Peyer's patch (tissue), 4 donors: ENCODE data around the gene CNKSR3. TPM values are rescaled to one million over a fixed set of nuclear protein-coding genes. Genes with fewer than 3 reads are reported as not detected.
"Not testable (repeated sequence)": the region's sequence is repeated elsewhere in the genome, so short reads cannot be mapped to it uniquely, and the experiment has no call there.

ENCODE experiments used
- DNase-seq, 3 donors: peaks; one replicate each; pipeline ENCODE4 v3.0.0-alpha.2; 2017 to 2019
- H3K27ac ChIP-seq, 4 donors: fragments of 200-600 bp; sonication (generic); one replicate each; pipeline ENCODE4 v1.5.1; 2016 to 2019
- H3K27me3 ChIP-seq, 2 donors: fragments of 200-600 bp; sonication (generic); one replicate each; pipeline ENCODE4 v1.5.1; 2019
- H3K36me3 ChIP-seq, 3 donors: fragments of 200-600 bp; sonication (generic); one replicate each; pipeline ENCODE4 v1.5.1; 2016 to 2019
- H3K4me1 ChIP-seq, 4 donors: fragments of 200-600 bp; sonication (generic); one replicate each; pipeline ENCODE4 v1.5.1; 2016 to 2019
- H3K4me3 ChIP-seq, 4 donors: fragments of 200-600 bp; sonication (generic); 1 replicate in 3 of 4; 2 replicates in 1 of 4; pipeline ENCODE4 v1.5.1; 2016 to 2019; ENCODE audit warnings: mild to moderate bottlenecking in 1 of 4
- H3K9me3 ChIP-seq, 4 donors: fragments of 200-600 bp; sonication (generic); one replicate each; pipeline ENCODE4 v1.5.1; 2016 to 2019; ENCODE audit warnings: mild to moderate bottlenecking in 1 of 4
- CTCF ChIP-seq, 6 experiments: fragments of 450-650 bp in 4 of 6; fragments of 200-600 bp in 2 of 6; sonication (generic) in 1 of 6; IDR thresholded peaks; one replicate each; pipeline ENCODE4 v1.5.1; 2017 to 2019; ENCODE audit warnings: antibody characterized with exemption in 6 of 6, mild to moderate bottlenecking in 3 of 6, moderate library complexity in 1 of 6
- POLR2A ChIP-seq, 2 donors: fragments of 450-650 bp; IDR thresholded peaks; one replicate each; pipeline ENCODE4 v1.5.1; 2017; ENCODE audit warnings: antibody characterized with exemption in 2 of 2, mild to moderate bottlenecking in 2 of 2, moderate library complexity in 2 of 2
- total RNA-seq, 4 donors: library from RNA; depleted of rRNA; stranded (reverse); fragments of >200 nt; gene quantifications; one replicate each; pipeline ENCODE4 v1.1.0, GENCODE V29; 2016

Gene CNKSR3
- total RNA-seq, 4 donors from 2014 or later = 29.6 to 34.5 (median 30.1) TPM

GRCh38 chr6:154550779-154551178 is 40.3 kb upstream of the CNKSR3 start:
- no peaks in the 10 kb centered on the region for H3K9me3 ChIP-seq
- no peak for DNase-seq
- no peak overlapping the region for H3K27ac ChIP-seq
- no peaks in the 10 kb centered on the region for H3K27me3 ChIP-seq
- no peak for TF ChIP-seq POLR2A (IDR thresholded peaks at IDR 0.05)
- no peak for TF ChIP-seq CTCF (IDR thresholded peaks at IDR 0.05)
- H3K36me3 ChIP-seq = no peaks in the 10 kb centered on the region
- peaks cover 0 to 19% (median 0%) of the 10 kb centered on the region in 4 donors for H3K4me1 ChIP-seq
- H3K4me3 ChIP-seq = no peak overlapping the region

- DNase-seq = no peak
- H3K9me3 ChIP-seq = no peaks in the 10 kb centered on the region
- TF ChIP-seq POLR2A (IDR thresholded peaks at IDR 0.05) = no peak
- TF ChIP-seq CTCF (IDR thresholded peaks at IDR 0.05) = no peak
- no peak overlapping the region for H3K27ac ChIP-seq
- no peaks in the 10 kb centered on the region for H3K36me3 ChIP-seq
- H3K27me3 ChIP-seq = no peaks in the 10 kb centered on the region
- H3K4me3 ChIP-seq = no peak overlapping the region
- H3K4me1 ChIP-seq = peaks cover 0 to 9% (median 0%) of the 10 kb centered on the region in 4 donors
These were observed 38.7 kb upstream of the CNKSR3 start for GRCh38 chr6:154549179-154549578.

- no peak overlapping the region for H3K27ac ChIP-seq
- no peak for TF ChIP-seq CTCF (IDR thresholded peaks at IDR 0.05)
- no peak for TF ChIP-seq POLR2A (IDR thresholded peaks at IDR 0.05)
- no peaks in the 10 kb centered on the region for H3K36me3 ChIP-seq
- no peak for DNase-seq
- no peaks in the 10 kb centered on the region for H3K9me3 ChIP-seq
- no peak overlapping the region for H3K4me3 ChIP-seq
- peaks cover 0 to 8% (median 0%) of the 10 kb centered on the region in 4 donors for H3K4me1 ChIP-seq
- H3K27me3 ChIP-seq = no peaks in the 10 kb centered on the region
These were observed 37.8 kb upstream of the CNKSR3 start for GRCh38 chr6:154548130-154548830.

- no peaks in the 10 kb centered on the region for H3K36me3 ChIP-seq
- peaks cover 0 to 6% (median 0%) of the 10 kb centered on the region in 4 donors for H3K4me1 ChIP-seq
- H3K27me3 ChIP-seq = no peaks in the 10 kb centered on the region
- H3K4me3 ChIP-seq = no peak overlapping the region
- TF ChIP-seq POLR2A (IDR thresholded peaks at IDR 0.05) (no peak), CTCF (IDR thresholded peaks at IDR 0.05) (no peak)
- H3K27ac ChIP-seq = no peak overlapping the region
- no peaks in the 10 kb centered on the region for H3K9me3 ChIP-seq
- DNase-seq = no peak
These were observed 33.1 kb upstream of the CNKSR3 start for GRCh38 chr6:154543628-154544027.

- no peaks in the 10 kb centered on the region for H3K27me3 ChIP-seq
- peaks cover 0 to 7% (median 0%) of the 10 kb centered on the region in 4 donors for H3K4me1 ChIP-seq
- no peak overlapping the region for H3K27ac ChIP-seq
- H3K4me3 ChIP-seq = no peak overlapping the region
- no peak for DNase-seq
- H3K36me3 ChIP-seq = no peaks in the 10 kb centered on the region
- no peak for TF ChIP-seq POLR2A (IDR thresholded peaks at IDR 0.05)
- TF ChIP-seq CTCF (IDR thresholded peaks at IDR 0.05) = no peak
- no peaks in the 10 kb centered on the region for H3K9me3 ChIP-seq
These were observed 32.3 kb upstream of the CNKSR3 start for GRCh38 chr6:154542747-154543146.

GRCh38 chr6:154541837-154542236 is 31.4 kb upstream of the CNKSR3 start:
- not testable (repeated sequence) for H3K9me3 ChIP-seq, DNase-seq, H3K27ac ChIP-seq, H3K27me3 ChIP-seq, H3K4me3 ChIP-seq, H3K36me3 ChIP-seq
- H3K4me1 ChIP-seq = peaks cover 0 to 16% (median 0%) of the 10 kb centered on the region in 4 donors
